HG02981 (cell line): Measurements from ENCODE around the gene GPSM1.

ENCODE experiments used
- ATAC-seq: cut with Tn5 transposase; IDR thresholded peaks from one replicate; pipeline ENCODE4 v1.9.1; 2021; ENCODE audit warnings: mild to moderate bottlenecking, moderate library complexity; ENCODE audit not compliant: unreplicated experiment

The GPSM1 gene

GRCh38 chr9:136291306-136292025 is 35.9 kb upstream of the GPSM1 start:
- no peak for ATAC-seq

DNA sequence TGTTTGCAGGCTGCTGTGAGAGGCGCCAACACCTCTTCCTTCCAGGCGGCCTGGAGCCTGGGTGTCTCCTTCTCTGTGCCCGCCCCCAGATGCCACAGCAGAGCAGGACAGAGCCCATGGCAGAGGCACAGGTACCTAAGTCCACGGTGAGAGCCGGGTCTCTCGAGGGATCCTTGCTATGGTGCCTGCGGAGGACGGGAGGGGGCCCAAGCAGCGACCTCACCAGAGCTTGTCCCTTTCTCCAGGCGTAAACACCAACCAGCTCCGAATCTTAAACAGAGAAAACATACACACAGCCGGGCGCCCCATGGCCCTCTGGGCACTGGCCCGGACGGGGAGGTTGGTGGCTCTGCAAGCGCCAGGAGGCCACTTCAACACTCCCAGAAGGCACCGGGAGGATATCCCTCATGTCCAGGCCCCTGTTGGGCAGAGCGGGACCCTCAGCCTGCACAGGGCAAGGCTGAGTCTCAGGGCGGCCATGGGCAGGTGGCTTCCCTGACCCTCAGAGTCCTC is 35.3 kb upstream of the GPSM1 start:
- ATAC-seq: no peak

- ATAC-seq: no peak
Measured at GRCh38 chr9:136292591-136293448, 34.5 kb upstream of the GPSM1 start.

DNA sequence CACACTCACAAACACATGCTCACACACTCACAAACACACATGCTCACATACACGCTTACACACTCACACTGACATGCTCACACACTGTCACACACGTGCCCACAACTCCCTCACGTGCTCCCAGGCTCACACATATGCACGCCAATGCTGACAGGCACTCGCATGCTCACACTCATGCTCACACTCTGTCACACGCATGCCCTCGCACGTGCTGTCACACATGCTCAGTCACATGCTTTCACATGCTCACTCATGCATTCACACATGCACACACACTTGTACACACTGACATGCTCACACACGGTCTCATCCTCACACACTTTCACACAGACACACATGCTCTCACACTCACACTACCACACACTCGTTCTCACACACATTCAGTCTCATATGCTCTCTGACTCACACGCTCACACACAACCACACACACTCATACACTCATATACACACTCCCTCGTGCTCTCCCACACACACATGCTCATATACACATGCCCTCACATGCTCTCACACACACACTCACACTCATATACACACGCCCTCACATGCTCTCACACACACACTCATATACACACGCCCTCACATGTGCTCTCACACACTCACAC is 33.8 kb upstream of the GPSM1 start:
- no peak for ATAC-seq

DNA sequence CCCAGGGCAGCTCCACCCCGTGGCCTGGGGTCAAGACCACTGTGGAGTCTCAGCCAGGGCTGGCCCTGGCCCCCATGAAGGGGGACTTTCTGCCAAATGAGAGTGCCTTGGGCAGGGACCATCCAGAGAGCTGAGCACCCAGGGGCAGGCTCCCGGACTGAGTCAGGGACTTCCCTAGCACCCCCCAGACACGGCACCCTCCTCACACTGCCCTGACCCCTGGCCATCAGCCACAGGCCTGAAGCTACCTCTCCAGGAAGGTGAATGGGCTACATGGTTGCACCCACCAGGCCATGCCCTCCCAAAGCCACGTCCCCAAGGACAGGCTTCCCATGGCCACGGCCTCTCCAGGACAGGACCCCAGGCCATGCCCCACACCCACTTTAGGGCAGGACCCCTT is 32.9 kb upstream of the GPSM1 start:
- ATAC-seq: no peak

DNA sequence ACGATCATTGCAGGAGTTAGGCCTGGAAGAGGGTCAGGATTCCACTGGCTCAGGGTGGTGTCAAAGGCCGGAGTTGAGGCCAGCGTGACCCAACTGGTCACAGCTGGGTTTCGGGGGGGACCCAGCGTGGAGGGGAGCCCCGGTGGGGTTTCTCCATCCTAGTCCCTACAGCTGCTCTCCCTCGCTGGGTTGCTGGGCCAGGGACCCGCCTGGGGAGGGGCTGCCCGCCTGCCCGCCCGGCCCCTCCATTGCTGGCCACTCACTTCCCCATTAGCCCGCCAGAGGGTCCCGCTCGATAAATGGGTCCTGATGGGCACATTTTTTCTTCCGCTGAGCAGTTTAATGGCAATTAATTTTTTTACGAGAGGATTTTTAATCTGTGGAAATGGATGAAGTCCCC is 32.3 kb upstream of the GPSM1 start:
- no peak for ATAC-seq

GRCh38 chr9:136295542-136296433 is 31.6 kb upstream of the GPSM1 start:
- ATAC-seq: no peak

- no peak for ATAC-seq
Measured at GRCh38 chr9:136296434-136297015, 30.8 kb upstream of the GPSM1 start.

- no peak for ATAC-seq
Measured at GRCh38 chr9:136297016-136297691, 30.2 kb upstream of the GPSM1 start.

DNA sequence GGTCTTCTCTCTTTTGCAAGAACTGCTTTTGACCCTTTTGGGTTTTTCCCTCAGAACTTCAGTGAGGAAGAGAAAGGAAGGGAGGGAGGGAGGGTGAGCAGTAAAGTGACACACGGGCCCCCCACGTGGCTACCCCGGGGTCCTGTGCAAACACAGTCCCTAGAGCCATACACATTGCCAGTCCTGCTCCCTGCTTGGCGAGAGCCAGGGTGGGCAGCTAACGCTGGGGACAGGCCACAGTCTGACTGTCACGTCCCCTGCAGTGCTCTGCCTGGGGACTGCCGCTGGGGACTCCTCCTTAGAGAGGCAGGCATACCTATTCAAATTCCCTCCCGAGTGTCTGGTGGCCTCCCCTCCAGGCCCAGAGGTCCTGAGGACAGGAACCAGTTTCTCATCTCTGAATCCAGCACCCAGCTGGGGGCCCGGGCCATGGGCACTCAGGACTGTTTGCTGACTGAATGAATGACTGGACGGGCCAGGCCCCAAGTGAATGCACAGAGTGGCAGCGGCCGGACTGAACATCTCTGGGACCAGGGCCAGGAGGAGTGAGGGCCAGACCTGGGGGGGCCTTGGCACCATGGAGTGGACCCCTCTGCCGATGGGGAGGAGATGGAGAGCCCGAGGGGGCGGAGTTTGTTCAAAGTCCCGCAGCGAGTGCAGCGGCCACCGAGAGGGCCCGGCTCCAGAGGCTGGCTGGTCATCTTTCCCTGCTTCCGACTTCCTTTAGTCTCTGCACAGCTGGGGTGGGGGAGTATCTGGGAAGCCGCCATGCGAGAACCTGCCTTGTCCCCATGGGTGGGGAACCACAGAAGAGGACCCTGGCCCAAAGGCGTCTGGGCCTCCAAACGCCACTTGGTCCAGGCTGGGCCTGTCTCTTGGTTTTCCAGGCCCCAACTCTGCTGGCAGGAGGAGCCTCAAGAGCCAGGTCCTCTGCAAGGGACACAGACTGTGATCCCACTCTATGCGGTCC is 29.3 kb upstream of the GPSM1 start:
- no peak for ATAC-seq

DNA sequence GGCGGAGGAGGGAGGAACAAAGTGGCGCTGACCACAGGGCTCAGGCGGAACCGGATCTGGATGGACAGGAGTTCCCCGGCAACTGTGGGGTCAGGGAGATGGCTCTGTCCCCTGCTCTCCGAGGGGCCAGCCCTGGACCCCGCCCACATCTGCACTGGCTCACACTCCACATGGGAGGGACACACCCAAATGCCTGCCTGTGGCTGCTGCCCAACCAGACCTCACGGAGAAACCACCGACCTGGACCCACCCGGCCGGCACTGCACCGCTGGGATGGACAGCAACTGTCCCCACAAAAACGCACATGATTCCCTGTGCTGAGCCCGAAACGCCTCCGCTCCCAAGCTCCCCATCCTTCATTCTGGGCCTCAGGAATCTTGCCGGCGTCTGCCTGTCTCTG is 28.2 kb upstream of the GPSM1 start:
- ATAC-seq: no peak

DNA sequence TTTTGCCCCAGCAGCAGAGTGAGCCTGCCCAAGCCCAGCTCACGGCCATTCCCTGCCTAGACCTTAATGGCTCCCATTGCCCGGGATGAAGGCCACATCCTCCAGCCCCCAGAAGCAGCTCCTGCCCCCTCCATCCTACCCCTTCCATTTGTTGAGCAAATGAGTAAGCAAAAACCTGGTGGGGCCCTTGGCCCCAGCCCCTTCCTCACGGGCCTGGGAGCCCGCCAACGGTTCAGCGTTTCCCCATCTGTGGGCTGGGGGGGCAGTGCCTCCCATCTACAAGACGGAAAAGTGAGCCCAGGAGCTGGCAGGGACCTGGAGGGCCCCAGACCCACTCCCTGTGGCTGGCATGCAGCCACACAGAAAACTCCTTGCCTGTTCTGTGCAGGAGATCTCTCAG is 27.8 kb upstream of the GPSM1 start:
- ATAC-seq: no peak

- no peak for ATAC-seq
Measured at GRCh38 chr9:136300016-136300545, 27.3 kb upstream of the GPSM1 start.

GRCh38 chr9:136300866-136301265 is 26.5 kb upstream of the GPSM1 start:
- no peak for ATAC-seq

DNA sequence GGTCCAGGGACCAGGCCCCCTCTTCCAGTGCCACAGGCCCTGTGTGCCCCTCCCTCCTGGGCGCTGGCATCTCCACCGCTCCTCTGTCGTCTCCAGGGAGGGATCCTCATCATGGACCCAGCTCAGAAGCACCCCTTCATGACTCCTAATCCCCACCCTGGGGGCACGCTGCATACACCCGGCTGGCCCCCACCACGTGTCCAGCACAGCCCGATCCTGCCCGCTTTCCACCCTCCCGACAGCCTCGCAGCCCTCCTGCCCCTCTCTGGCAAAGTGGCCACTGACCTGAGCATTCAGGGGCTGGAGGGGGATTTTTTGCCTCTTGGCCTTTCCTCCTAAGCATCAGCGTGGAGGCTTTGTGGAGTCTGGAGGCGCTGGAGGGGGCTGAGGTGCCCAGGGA is 24.8 kb upstream of the GPSM1 start:
- no peak for ATAC-seq

DNA sequence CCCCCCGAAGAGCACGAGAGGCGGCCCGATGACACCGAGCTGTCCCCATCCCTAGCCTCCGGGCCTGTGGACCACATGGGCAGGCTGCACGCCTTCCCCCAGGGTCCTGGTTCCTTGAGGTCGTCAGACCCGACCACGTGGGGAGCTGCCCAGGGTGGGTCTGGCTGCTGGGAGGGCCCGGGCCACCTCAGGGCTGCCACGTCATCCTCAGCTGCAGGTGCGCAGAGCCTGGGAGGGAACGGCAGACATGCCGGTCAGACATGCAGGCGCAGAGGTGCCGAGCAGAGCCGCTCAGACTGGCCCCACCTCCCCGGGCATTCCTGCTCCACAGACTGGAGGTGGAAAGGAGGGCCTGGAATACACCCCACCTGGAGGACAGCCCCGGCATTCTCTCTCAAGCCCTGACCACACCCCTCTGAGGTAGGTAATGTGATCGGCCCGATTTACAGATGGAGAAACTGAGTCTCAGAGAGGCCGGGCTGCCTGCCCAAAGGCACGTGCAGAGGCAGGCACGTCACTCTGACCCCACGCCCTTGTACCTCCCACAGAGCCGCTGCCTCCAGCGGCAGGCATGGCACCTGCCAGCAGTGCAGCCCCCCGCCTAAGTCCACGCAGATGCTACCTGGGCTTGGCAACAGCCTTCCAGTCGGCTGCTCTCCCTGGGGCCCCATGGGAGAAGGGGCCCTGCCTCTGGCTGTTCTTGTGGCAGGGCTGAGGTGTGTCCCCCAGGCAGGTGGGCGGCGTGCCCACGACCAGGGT is 24.1 kb upstream of the GPSM1 start:
- ATAC-seq: no peak

GRCh38 chr9:136303825-136304416 is 23.4 kb upstream of the GPSM1 start, which contains the start of gene CCDC187:
Gene CCDC187 (minus strand): TSS chr9:136304094. CDS start chr9:136303830, 264 bp downstream.
- ATAC-seq: no peak
